SH-SY5Y (cell line): ENCODE measurements around the gene CEP85L.

Source experiments
- GATA2 ChIP-seq: IDR thresholded peaks from 2 replicates; pipeline ENCODE4 v1.6.1; 2011; ENCODE audit warnings: mild to moderate bottlenecking, low read depth, low read length
- GATA3 ChIP-seq: IDR thresholded peaks from 2 replicates; pipeline ENCODE4 v1.6.1; 2011; ENCODE audit warnings: low read depth, mild to moderate bottlenecking, low read length, moderate library complexity

Gene CEP85L

GRCh38 chr6:118618676-118619377 lies 32.6 kb downstream of the CEP85L start:
- TF ChIP-seq GATA3 (no peak), GATA2 (no peak)

- TF ChIP-seq GATA2 (no peak), GATA3 (no peak)
Measured at GRCh38 chr6:118617417-118617816, 34.0 kb downstream of the CEP85L start.

GRCh38 chr6:118611334-118611733 lies 40.1 kb downstream of the CEP85L start:
- TF ChIP-seq GATA2 (no peak), GATA3 (no peak)

- no peak for TF ChIP-seq GATA3
Measured at GRCh38 chr6:118606858-118607257, 44.5 kb downstream of the CEP85L start.

GRCh38 chr6:118606268-118606667 lies 45.1 kb downstream of the CEP85L start:
- TF ChIP-seq GATA2 (no peak), GATA3 (no peak)

- TF ChIP-seq GATA2 (no peak), GATA3 (no peak)
Measured at GRCh38 chr6:118603372-118603771, 48.0 kb downstream of the CEP85L start.

GRCh38 chr6:118602300-118602699 lies 49.1 kb downstream of the CEP85L start:
- TF ChIP-seq GATA2 (no peak), GATA3 (no peak)

- TF ChIP-seq GATA3: no peak
- no peak for TF ChIP-seq GATA2
Measured at GRCh38 chr6:118598324-118598723, 53.1 kb downstream of the CEP85L start.

- TF ChIP-seq GATA3 (no peak), GATA2 (no peak)
Measured at GRCh38 chr6:118597636-118598035, 53.8 kb downstream of the CEP85L start.

- no peak for TF ChIP-seq GATA2
- no peak for TF ChIP-seq GATA3
Measured at GRCh38 chr6:118596774-118597320, 54.5 kb downstream of the CEP85L start.

- TF ChIP-seq GATA3: no peak
- TF ChIP-seq GATA2: no peak
Measured at GRCh38 chr6:118594877-118595276, 56.5 kb downstream of the CEP85L start.

- TF ChIP-seq GATA3: no peak
- TF ChIP-seq GATA2: no peak
Measured at GRCh38 chr6:118591897-118592296, 59.5 kb downstream of the CEP85L start.

- TF ChIP-seq GATA2 (no peak), GATA3 (no peak)
Measured at GRCh38 chr6:118589649-118590365, 61.6 kb downstream of the CEP85L start.

GRCh38 chr6:118589186-118589585 lies 62.2 kb downstream of the CEP85L start:
- TF ChIP-seq GATA2: no peak
- TF ChIP-seq GATA3: no peak

- TF ChIP-seq GATA3 (no peak), GATA2 (no peak)
Measured at GRCh38 chr6:118588626-118589025, 62.8 kb downstream of the CEP85L start.
